LNCaP clone FGC (cell line): ENCODE data around the gene APOA1.
"Not testable (repeated sequence)": the region's sequence is repeated elsewhere in the genome, so short reads cannot be mapped to it uniquely, and the experiment has no call there.

Experiments
- DNase-seq: peaks from one replicate; pipeline ENCODE4 v3.0.0-alpha.2; 2011; ENCODE audit warnings: low read depth
- H3K4me3 ChIP-seq: 2 replicates; pipeline ENCODE4 v1.5.1; 2011; ENCODE audit warnings: mild to moderate bottlenecking, low read depth, low read length, control low read depth
- TF ChIP-seq, protein P1 (sequence below): IDR thresholded peaks from 2 replicates; pipeline ENCODE4 v1.5.1; 2012; ENCODE audit warnings: mild to moderate bottlenecking; ENCODE audit not compliant: control insufficient read depth, insufficient read depth; ENCODE audit errors: extremely low read depth

APOA1 gene

GRCh38 chr11:116835791-116836631 lies 1.4 kb downstream of the APOA1 start:
- TF ChIP-seq, protein P1, sequence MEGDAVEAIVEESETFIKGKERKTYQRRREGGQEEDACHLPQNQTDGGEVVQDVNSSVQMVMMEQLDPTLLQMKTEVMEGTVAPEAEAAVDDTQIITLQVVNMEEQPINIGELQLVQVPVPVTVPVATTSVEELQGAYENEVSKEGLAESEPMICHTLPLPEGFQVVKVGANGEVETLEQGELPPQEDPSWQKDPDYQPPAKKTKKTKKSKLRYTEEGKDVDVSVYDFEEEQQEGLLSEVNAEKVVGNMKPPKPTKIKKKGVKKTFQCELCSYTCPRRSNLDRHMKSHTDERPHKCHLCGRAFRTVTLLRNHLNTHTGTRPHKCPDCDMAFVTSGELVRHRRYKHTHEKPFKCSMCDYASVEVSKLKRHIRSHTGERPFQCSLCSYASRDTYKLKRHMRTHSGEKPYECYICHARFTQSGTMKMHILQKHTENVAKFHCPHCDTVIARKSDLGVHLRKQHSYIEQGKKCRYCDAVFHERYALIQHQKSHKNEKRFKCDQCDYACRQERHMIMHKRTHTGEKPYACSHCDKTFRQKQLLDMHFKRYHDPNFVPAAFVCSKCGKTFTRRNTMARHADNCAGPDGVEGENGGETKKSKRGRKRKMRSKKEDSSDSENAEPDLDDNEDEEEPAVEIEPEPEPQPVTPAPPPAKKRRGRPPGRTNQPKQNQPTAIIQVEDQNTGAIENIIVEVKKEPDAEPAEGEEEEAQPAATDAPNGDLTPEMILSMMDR = peak; percentile 88
- DNase-seq = peak; percentile 84
- peak overlapping the region; percentile 27 for H3K4me3 ChIP-seq

DNA sequence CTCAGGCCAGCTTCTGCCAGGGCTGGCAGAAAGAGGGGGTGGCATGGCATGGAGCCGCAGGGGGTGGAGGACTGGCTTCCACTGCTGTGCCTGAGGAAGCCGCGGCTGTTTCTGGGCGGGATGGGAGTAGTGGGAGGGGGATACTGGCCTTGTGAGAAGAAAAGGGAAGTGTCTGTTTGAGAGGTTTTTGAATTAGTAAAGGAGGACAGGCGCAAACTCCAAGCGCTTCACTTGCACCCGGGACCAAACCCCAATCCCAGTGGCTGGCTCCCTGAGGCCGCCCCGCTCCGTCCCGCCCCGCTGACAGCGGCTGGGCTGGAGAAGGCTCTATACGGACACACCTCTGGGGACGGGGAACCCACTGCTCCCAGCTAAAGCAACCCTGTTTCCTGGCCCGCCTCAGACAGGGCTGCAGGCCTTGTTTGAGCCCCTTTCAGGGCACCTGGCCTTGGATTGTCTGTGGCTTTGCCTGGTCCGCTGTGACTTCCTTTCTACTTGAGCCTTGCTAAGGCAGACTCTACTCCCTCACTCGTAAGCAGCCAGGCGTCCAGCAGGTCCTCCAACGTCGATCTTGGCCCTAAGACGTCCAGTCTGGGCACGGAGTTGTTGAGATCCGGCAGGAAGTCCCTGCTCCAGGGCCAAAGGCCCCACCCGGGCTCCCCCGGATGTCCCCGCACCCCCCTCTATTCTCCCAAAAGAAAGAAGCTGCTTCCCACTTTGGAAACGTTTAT lies 2.2 kb downstream of the APOA1 start:
- no peak for DNase-seq
- peak overlapping the region; percentile 27; the same call in 1 of the 2 replicates for H3K4me3 ChIP-seq
- TF ChIP-seq, protein P1 = no peak

DNA sequence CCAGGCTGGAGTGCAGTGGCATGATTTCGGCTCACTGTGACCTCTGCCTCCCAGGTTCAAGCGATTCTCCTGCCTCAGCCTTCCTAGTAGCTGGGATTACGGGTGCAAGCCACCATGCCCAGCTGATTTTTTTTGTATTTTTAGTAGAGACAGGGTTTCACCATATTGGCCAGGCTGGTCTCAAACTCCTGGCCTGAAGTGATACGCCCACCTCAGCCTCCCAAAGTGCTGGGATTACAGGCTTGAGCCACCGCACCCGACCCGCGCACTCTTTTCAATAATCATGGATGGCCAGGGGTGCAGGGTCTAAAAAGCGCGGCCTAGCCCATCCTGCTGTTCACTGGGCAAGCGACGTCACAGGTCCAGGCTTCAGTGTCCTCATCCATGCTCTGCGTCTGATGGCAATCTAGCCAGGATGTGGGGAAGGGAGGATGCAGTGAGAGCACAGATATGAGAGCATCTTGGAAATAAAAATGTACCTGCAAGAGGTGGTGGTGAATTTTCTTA lies 2.8 kb downstream of the APOA1 start:
- H3K4me3 ChIP-seq, DNase-seq: not testable (repeated sequence)

GRCh38 chr11:116833816-116834534 lies 3.4 kb downstream of the APOA1 start:
- no peak for DNase-seq
- H3K4me3 ChIP-seq = no peak overlapping the region
- TF ChIP-seq, protein P1 = no peak

GRCh38 chr11:116833491-116833815 lies 4.0 kb downstream of the APOA1 start:
- DNase-seq = no peak
- TF ChIP-seq, protein P1 = no peak
- H3K4me3 ChIP-seq = no peak overlapping the region

DNA sequence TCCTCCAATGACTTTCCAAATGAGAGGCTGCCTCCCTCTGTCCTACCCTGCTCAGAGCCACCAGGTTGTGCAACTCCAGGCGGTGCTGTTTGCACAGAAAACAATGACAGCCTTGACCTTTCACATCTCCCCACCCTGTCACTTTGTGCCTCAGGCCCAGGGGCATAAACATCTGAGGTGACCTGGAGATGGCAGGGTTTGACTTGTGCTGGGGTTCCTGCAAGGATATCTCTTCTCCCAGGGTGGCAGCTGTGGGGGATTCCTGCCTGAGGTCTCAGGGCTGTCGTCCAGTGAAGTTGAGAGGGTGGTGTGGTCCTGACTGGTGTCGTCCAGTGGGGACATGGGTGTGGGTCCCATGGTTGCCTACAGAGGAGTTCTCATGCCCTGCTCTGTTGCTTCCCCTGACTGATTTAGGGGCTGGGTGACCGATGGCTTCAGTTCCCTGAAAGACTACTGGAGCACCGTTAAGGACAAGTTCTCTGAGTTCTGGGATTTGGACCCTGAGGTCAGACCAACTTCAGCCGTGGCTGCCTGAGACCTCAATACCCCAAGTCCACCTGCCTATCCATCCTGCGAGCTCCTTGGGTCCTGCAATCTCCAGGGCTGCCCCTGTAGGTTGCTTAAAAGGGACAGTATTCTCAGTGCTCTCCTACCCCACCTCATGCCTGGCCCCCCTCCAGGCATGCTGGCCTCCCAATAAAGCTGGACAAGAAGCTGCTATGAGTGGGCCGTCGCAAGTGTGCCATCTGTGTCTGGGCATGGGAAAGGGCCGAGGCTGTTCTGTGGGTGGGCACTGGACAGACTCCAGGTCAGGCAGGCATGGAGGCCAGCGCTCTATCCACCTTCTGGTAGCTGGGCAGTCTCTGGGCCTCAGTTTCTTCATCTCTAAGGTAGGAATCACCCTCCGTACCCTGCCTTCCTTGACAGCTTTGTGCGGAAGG lies 4.8 kb downstream of the APOA1 start:
- TF ChIP-seq, protein P1 = peak; percentile 26; the same call in 1 of the 2 replicates
- H3K4me3 ChIP-seq = no peak overlapping the region
- no peak for DNase-seq
